Karpas-422 (cell line): ENCODE measurements around the gene MAN2A1. TPM values are rescaled to one million over a fixed set of nuclear protein-coding genes. Genes with fewer than 3 reads are reported as not detected.

Experiments used
- DNase-seq: peaks from one replicate; pipeline ENCODE4 v3.0.0-alpha.2; 2015
- H2AFZ ChIP-seq: fragments of 200-600 bp; sonication (generic); 2 replicates; pipeline ENCODE4 v1.6.1; 2014; ENCODE audit warnings: antibody characterized with exemption, low read length, mixed read lengths
- H3K27ac ChIP-seq: fragments of 200-600 bp; sonication (generic); 2 replicates; pipeline ENCODE4 v1.5.1; 2014; ENCODE audit warnings: mild to moderate bottlenecking, low read length, moderate library complexity
- H3K27me3 ChIP-seq: fragments of 200-600 bp; sonication (generic); 2 replicates; pipeline ENCODE4 v1.6.1; 2014; ENCODE audit warnings: low read length, mixed read lengths
- H3K36me3 ChIP-seq: fragments of 200-600 bp; sonication (generic); 2 replicates; pipeline ENCODE4 v1.6.1; 2014; ENCODE audit warnings: low read length, mixed read lengths; ENCODE audit not compliant: insufficient read depth
- H3K4me1 ChIP-seq: fragments of 200-600 bp; sonication (generic); 2 replicates; pipeline ENCODE4 v1.6.1; 2014; ENCODE audit warnings: mild to moderate bottlenecking, low read length, mixed read lengths
- H3K4me2 ChIP-seq: fragments of 200-600 bp; sonication (generic); 2 replicates; pipeline ENCODE4 v1.6.1; 2014; ENCODE audit warnings: low read length, low read depth, mild to moderate bottlenecking; ENCODE audit not compliant: poor library complexity, severe bottlenecking
- H3K4me3 ChIP-seq: fragments of 200-600 bp; sonication (generic); 2 replicates; pipeline ENCODE4 v1.5.1; 2014; ENCODE audit warnings: mild to moderate bottlenecking, antibody characterized with exemption, low read length, mixed read lengths
- H3K79me2 ChIP-seq: fragments of 200-600 bp; sonication (generic); 2 replicates; pipeline ENCODE4 v1.6.1; 2014; ENCODE audit warnings: mild to moderate bottlenecking, low read length, mixed read lengths
- H3K9ac ChIP-seq: fragments of 200-600 bp; sonication (generic); 2 replicates; pipeline ENCODE4 v1.6.0; 2014; ENCODE audit warnings: low read length
- H3K9me2 ChIP-seq: fragments of 200-600 bp; sonication (generic), shearing (Covaris generic); replicated peaks from 2 replicates; pipeline ENCODE4 v1.6.0; 2014; ENCODE audit warnings: mild to moderate bottlenecking, low read length, moderate library complexity; ENCODE audit not compliant: insufficient read depth
- H3K9me3 ChIP-seq: fragments of 300-700, 200-600 bp; sonication (generic); 2 replicates; pipeline ENCODE4 v1.6.1; 2014; ENCODE audit warnings: low read length, mixed read lengths
- H4K20me1 ChIP-seq: fragments of 200-600 bp; sonication (generic); 2 replicates; pipeline ENCODE4 v1.6.1; 2014; ENCODE audit warnings: mild to moderate bottlenecking, antibody characterized with exemption, low read length, low read depth; ENCODE audit not compliant: insufficient read depth
- total RNA-seq: library from RNA; depleted of rRNA; stranded (reverse); fragments of >200 nt; shearing (Covaris generic); gene quantifications from 2 replicates; pipeline ENCODE4 v1.2.3, GENCODE V29; 2014; ENCODE audit warnings: low replicate concordance

MAN2A1 gene
- total RNA-seq, 1 experiment from 2014 or later: 20.3 TPM

- H3K27ac ChIP-seq: no peak overlapping the region
- no peaks in the 10 kb centered on the region for H3K27me3 ChIP-seq
- no peaks in the 10 kb centered on the region for H3K4me1 ChIP-seq
- no peak overlapping the region for H3K4me3 ChIP-seq
- H4K20me1 ChIP-seq: no peaks in the 10 kb centered on the region
- H2AFZ ChIP-seq: no peak overlapping the region
- H3K4me2 ChIP-seq: no peak overlapping the region
- no peaks in the 10 kb centered on the region for H3K9me2 ChIP-seq
- 0 out of 2 replicates have a peak, but pooled peaks cover 4% of the 10 kb centered on the region for H3K36me3 ChIP-seq
- no peak for DNase-seq
- no peaks in the 10 kb centered on the region for H3K9me3 ChIP-seq
- H3K79me2 ChIP-seq: no peaks in the 10 kb centered on the region
- H3K9ac ChIP-seq: no peak overlapping the region
These were observed 169.8 kb downstream of the MAN2A1 start for GRCh38 chr5:109859537-109859936.

- H3K36me3 ChIP-seq: no peaks in the 10 kb centered on the region
- H3K4me3 ChIP-seq: no peak overlapping the region
- H4K20me1 ChIP-seq: no peaks in the 10 kb centered on the region
- no peaks in the 10 kb centered on the region for H3K4me1 ChIP-seq
- no peak overlapping the region for H2AFZ ChIP-seq
- no peaks in the 10 kb centered on the region for H3K79me2 ChIP-seq
- no peak overlapping the region for H3K27ac ChIP-seq
- H3K9me3 ChIP-seq: no peaks in the 10 kb centered on the region
- H3K4me2 ChIP-seq: no peak overlapping the region
- no peak overlapping the region for H3K9ac ChIP-seq
- no peaks in the 10 kb centered on the region for H3K9me2 ChIP-seq
- no peaks in the 10 kb centered on the region for H3K27me3 ChIP-seq
- no peak for DNase-seq
These were observed 172.6 kb downstream of the MAN2A1 start for GRCh38 chr5:109862301-109862700.

- H3K4me2 ChIP-seq: no peak overlapping the region
- no peak overlapping the region for H2AFZ ChIP-seq
- H3K27ac ChIP-seq: no peak overlapping the region
- H3K79me2 ChIP-seq: no peaks in the 10 kb centered on the region
- no peaks in the 10 kb centered on the region for H3K36me3 ChIP-seq
- H3K4me3 ChIP-seq: no peak overlapping the region
- H3K9ac ChIP-seq: no peak overlapping the region
- H3K27me3 ChIP-seq: no peaks in the 10 kb centered on the region
- H3K9me3 ChIP-seq: no peaks in the 10 kb centered on the region
- no peak for DNase-seq
- H4K20me1 ChIP-seq: no peaks in the 10 kb centered on the region
- H3K9me2 ChIP-seq: no peaks in the 10 kb centered on the region
- no peaks in the 10 kb centered on the region for H3K4me1 ChIP-seq
These were observed 174.0 kb downstream of the MAN2A1 start for GRCh38 chr5:109863752-109864151.

GRCh38 chr5:109865637-109866036 lies 175.9 kb downstream of the MAN2A1 start:
- Histone ChIP-seq H3K79me2 (no peaks in the 10 kb centered on the region), H4K20me1 (no peaks in the 10 kb centered on the region), H3K9me3 (no peaks in the 10 kb centered on the region), H3K4me2 (no peak overlapping the region), H3K4me1 (no peaks in the 10 kb centered on the region), H3K27me3 (no peaks in the 10 kb centered on the region), H3K4me3 (no peak overlapping the region), H3K27ac (no peak overlapping the region), H3K9me2 (no peaks in the 10 kb centered on the region), H2AFZ (no peak overlapping the region), H3K9ac (no peak overlapping the region), H3K36me3 (no peaks in the 10 kb centered on the region)
- DNase-seq: no peak

GRCh38 chr5:109866051-109866450 lies 176.3 kb downstream of the MAN2A1 start:
- Histone ChIP-seq H3K79me2 (no peaks in the 10 kb centered on the region), H3K27me3 (no peaks in the 10 kb centered on the region), H2AFZ (no peak overlapping the region), H3K36me3 (no peaks in the 10 kb centered on the region), H3K4me2 (no peak overlapping the region), H3K4me1 (no peaks in the 10 kb centered on the region), H3K9ac (no peak overlapping the region), H4K20me1 (no peaks in the 10 kb centered on the region), H3K9me2 (no peaks in the 10 kb centered on the region), H3K9me3 (no peaks in the 10 kb centered on the region), H3K27ac (no peak overlapping the region), H3K4me3 (no peak overlapping the region)
- no peak for DNase-seq

GRCh38 chr5:109868737-109869136 lies 179.0 kb downstream of the MAN2A1 start:
- Histone ChIP-seq H3K27ac (no peak overlapping the region), H3K36me3 (no peaks in the 10 kb centered on the region), H3K79me2 (no peaks in the 10 kb centered on the region), H3K9me3 (no peaks in the 10 kb centered on the region), H3K9me2 (no peaks in the 10 kb centered on the region), H3K4me1 (no peaks in the 10 kb centered on the region), H4K20me1 (no peaks in the 10 kb centered on the region), H3K9ac (no peak overlapping the region), H3K27me3 (no peaks in the 10 kb centered on the region), H3K4me2 (no peak overlapping the region), H3K4me3 (no peak overlapping the region), H2AFZ (no peak overlapping the region)
- DNase-seq: no peak

GRCh38 chr5:109873687-109874086 lies 184.0 kb downstream of the MAN2A1 start:
- Histone ChIP-seq H3K27ac (no peak overlapping the region), H3K4me1 (no peaks in the 10 kb centered on the region), H3K79me2 (no peaks in the 10 kb centered on the region), H4K20me1 (no peaks in the 10 kb centered on the region), H3K36me3 (no peaks in the 10 kb centered on the region), H3K27me3 (no peaks in the 10 kb centered on the region), H3K4me2 (no peak overlapping the region), H2AFZ (no peak overlapping the region), H3K4me3 (no peak overlapping the region), H3K9me2 (no peaks in the 10 kb centered on the region), H3K9ac (no peak overlapping the region), H3K9me3 (no peaks in the 10 kb centered on the region)
- DNase-seq: no peak

- no peak overlapping the region for H3K4me2 ChIP-seq
- no peaks in the 10 kb centered on the region for H3K36me3 ChIP-seq
- no peak overlapping the region for H3K9ac ChIP-seq
- H3K4me1 ChIP-seq: no peaks in the 10 kb centered on the region
- no peaks in the 10 kb centered on the region for H3K9me3 ChIP-seq
- no peaks in the 10 kb centered on the region for H3K27me3 ChIP-seq
- no peaks in the 10 kb centered on the region for H4K20me1 ChIP-seq
- H3K9me2 ChIP-seq: no peaks in the 10 kb centered on the region
- no peak overlapping the region for H3K27ac ChIP-seq
- DNase-seq: no peak
- no peak overlapping the region for H3K4me3 ChIP-seq
- H2AFZ ChIP-seq: no peak overlapping the region
- H3K79me2 ChIP-seq: no peaks in the 10 kb centered on the region
These were observed 184.4 kb downstream of the MAN2A1 start for GRCh38 chr5:109874108-109874507.
